SW 1271 (cell line): ENCODE measurements around the gene TCF12.
A peak's percentile ranks its signal among the peaks of the same experiment; 100 is the strongest.

Source experiments
- DNase-seq, 2 experiments: peaks; one replicate each; lab custom pipeline; 2025; lab: John Stamatoyannopoulos, UW

The TCF12 gene

GRCh38 chr15:57169643-57170042 lies 251.2 kb downstream of the TCF12 start:
- DNase-seq, result no peak

DNA sequence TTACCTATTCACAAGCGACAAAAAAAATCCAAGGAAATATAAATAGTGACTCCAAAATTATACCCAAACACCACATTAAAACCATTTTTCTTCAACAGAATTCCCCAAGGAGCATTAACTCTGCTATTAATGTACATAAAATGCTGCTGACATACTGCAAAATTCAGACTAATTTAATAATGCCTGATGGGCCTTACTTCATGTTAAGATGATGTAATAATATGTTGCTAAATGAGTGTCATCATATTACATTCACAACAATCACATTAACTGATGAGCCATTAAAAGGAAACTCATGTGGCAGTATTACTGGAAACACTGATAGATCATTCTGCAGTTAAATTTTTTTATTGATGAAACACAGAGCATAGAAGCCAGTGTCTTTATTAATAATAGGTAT lies 253.0 kb downstream of the TCF12 start:
- no peak for DNase-seq

GRCh38 chr15:57172925-57173324 lies 254.5 kb downstream of the TCF12 start:
- no peak for DNase-seq

DNA sequence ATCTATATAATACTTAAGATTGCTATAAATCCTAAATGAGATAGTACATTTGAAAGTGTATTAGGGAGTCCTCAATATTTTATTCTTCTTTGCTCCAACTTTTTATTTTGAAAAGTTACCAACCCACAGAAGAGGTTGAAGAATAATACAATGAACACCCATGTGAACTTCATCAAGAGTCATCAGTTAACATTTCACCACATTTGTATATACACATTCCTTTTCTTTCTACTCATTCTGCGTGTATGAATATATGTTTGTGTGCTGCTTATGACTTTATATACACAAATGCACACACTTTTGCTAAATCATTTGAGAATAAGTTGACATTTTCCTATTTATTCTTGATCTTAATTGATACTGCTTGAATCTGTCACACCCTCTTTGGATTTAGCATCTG lies 264.6 kb downstream of the TCF12 start:
- no peak for DNase-seq

DNA sequence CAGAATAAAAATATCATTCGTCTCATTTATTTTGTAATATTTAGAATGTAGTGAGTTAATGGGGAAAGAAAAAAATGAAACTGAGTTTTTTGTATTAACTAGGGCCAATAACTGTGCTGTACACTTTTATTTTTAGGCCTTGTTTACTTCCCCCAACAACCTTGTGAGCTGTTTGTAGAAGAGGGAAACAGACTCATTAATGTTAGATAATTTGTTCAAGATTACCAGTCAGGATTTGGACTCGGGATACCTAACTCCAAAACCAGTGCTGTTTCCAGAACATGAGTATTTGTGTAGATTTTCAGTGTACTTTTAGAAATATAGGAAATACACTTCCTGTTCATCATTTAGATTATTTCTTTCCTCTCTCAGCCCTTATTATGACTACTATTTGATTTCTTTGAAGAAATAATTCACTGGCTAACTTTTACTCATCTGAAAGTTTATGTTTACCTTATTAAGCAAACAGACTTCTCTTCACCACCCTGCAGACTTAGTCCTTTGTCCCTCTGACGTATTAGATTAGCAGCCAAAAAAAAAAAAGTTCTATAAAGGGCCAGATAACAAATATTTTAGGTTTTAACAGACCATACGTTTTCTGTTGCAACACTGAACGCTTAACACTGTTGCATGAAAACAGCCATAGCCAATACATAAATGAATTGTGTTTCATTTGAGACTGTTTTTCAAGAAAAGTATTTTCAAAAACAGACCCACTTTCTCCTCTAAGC lies 265.3 kb downstream of the TCF12 start:
- no peak for DNase-seq

GRCh38 chr15:57184502-57184901 lies 266.1 kb downstream of the TCF12 start:
- DNase-seq, result no peak

- DNase-seq, result no peak
Observed at GRCh38 chr15:57185507-57186074, 267.1 kb downstream of the TCF12 start.

DNA sequence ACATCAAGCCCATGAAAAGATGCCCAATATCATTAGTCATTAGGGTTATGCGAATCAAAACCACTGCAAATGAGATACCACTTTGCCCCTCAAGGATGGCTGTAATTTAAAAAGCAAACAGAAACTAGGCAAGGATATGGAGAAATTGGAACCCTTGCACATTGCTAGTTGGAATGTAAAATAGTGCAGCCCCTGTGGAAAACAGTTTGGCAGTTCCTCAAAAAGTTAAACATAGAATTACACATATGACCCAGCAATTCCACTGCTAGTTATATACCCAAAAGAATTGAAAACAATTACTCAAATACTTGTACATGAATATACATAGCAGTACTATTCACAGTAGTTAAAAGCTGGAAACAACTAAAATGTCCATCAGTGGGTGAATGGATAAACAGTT lies 271.0 kb downstream of the TCF12 start:
- no peak for DNase-seq

DNA sequence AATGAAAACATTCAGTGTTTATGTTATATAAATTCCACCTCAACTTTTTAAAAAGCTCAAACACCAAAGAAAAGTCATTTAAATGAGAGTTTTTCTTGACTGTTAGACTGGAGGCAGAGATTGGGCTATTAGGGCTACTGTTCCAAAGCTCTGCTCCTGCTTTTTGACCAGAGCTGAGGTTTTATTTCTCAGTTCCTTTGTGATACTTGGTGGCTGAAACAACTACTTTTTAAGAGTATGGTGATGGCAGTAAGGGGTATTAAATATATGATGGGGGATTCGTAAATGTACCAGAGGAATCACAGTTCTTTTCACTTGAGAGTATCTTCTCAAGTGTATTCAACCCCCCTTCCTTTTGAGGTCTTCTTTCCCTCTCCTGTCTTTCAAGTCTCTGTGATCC lies 271.8 kb downstream of the TCF12 start:
- DNase-seq, result no peak

GRCh38 chr15:57193161-57193560 lies 274.7 kb downstream of the TCF12 start:
- no peak for DNase-seq

DNA sequence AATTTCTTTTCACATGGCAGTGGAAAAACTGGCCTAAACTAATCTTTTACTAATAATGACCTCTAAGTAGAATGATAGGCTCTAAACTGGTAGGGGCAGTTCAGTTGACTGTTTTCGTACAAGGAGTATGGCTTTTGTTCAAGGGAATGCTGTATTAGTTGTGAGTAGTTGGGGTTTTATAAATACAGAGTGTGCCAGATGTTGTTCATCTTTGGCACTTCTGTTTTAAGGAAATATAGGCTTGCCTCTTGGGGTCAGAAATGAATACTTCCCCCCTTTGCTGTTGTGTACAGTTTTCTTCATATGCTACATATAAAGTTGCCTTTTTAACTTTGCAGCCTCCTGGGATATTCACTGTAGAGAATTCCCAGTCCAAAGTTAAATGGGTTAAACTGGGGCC lies 276.9 kb downstream of the TCF12 start:
- DNase-seq, result no peak

GRCh38 chr15:57196865-57197264 lies 278.4 kb downstream of the TCF12 start:
- no peak for DNase-seq

- DNase-seq, result no peak
Observed at GRCh38 chr15:57198131-57198530, 279.7 kb downstream of the TCF12 start.

- DNase-seq, result no peak
Observed at GRCh38 chr15:57198654-57199291, 280.3 kb downstream of the TCF12 start.

DNA sequence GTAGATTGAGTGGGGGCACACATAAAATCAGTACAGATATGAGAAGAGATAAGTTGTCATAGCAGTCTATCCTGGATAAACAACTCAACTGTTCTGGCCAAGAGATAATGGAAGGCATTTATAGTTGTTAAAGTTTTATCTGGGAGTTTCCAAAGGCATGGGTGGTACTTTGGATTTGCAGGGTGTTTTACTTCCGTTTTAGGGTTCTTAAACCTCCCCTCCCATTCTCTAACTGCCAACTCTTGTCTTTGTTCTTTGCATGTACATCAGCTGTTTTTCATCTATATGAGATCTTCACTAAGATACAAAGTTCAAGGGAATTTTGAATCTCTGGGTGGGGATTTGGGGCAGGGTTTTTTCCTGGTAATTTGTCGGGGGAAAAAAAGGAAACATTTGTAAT lies 283.1 kb downstream of the TCF12 start:
- DNase-seq, result no peak

DNA sequence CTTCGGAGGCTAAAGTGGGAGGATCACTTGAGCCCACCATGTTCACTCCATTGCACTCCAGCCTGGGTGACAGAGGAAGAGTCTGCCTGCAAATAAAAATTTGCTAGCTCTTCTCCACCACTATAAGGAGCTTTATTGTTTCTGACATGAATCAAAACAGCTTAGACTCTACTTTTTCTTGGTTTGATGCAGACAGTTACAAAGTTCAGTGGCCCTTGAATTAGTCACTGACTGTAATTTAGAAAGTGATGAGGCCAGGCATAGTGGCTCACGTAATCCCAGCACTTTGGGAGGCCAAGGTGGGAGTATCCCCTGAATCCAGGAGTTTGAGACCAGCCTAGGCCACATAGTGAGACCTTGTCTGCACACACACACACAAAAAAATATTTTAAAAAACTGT lies 285.5 kb downstream of the TCF12 start:
- DNase-seq, result no peak

- no peak for DNase-seq
Observed at GRCh38 chr15:57205027-57205855, 286.8 kb downstream of the TCF12 start.

GRCh38 chr15:57205996-57206395 lies 287.6 kb downstream of the TCF12 start:
- no peak for DNase-seq

DNA sequence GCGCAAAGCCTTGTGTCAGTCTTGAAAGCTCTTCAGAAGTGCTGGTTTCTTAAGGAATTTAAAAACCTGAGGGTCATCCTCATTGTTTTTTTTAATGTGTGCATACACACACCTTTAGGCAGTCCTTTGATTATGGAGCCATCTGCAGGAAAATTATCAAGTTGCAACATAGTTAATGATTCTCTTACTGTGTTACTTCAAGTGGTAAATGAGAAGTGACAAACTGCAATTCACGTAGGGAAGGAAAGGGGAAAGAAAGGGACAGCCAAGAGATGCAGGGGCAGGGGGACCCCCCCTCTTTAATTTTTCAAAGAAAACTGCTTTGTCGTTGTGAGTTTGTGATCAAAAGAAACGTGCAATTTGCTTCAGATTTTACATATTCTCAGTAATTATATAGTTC lies 295.4 kb downstream of the TCF12 start:
- DNase-seq, result peak in 1 of 2 experiments; percentile 43

DNA sequence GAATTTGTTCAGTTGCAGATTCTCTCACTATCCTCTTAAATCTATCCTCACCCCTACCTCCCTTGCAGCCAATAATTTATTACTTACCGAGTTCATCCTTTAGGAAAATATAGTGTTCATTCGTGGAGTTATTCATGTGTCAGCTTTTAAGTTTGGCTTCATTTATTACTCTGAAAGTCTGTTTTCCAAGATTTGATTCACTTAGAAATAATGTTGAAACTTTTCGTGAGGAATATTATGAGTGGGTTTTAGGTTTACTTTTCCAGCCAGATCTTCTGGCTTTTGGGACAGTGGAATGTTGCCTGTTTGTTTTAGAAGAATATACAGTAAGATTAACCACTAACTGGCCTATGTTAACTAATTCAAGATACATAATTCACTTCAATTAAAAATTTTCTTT lies 296.9 kb downstream of the TCF12 start:
- DNase-seq, result no peak

DNA sequence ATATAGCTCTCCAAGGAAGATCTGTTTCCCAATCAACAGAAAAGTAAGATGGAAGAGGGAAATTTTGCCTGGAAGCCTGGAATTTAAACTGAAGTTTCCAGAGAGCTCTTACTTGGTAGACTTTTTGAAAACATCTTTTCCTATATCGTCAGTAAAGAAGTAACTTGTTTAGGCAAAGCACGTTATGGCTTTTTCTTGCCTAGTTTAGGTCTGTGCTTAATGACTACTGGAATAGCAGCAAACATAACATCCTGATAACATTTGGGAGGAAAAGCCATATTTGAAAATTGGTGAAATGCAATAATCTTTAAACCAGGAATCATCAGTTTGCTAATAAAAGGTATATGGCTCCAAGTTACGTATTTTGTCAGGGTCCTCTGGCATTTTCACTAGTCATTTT lies 297.4 kb downstream of the TCF12 start:
- no peak for DNase-seq

DNA sequence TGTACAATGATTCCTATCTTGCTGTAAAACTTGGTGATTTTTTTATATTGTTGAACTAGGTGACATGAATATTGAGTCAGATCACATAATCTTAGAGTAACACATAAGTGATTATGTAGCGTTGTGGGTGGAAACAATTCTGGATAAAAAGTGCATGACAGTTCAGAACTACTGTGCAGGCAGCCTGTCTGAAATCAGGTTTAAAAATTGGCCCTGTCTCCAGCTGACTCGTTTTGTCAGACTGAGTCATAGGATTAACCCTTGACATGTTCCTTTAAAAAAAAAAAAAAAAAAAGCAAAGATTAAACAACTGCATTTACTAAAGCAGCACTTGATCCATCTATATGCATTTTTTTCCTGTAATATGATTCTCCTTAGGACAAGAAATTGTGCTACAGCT lies 297.8 kb downstream of the TCF12 start:
- DNase-seq, result no peak
